Smooth muscle cell of the umbilical artery (primary cell): ENCODE results near the gene SPDYE16. TPM values are rescaled to one million over a fixed set of nuclear protein-coding genes. Genes with fewer than 3 reads are reported as not detected.

ENCODE experiments used
- total RNA-seq: library from RNA; depleted of rRNA; stranded (reverse); fragments of >200 nt; gene quantifications from 2 replicates; pipeline ENCODE4 v1.2.3, GENCODE V29; 2014

SPDYE16 gene, protein sequence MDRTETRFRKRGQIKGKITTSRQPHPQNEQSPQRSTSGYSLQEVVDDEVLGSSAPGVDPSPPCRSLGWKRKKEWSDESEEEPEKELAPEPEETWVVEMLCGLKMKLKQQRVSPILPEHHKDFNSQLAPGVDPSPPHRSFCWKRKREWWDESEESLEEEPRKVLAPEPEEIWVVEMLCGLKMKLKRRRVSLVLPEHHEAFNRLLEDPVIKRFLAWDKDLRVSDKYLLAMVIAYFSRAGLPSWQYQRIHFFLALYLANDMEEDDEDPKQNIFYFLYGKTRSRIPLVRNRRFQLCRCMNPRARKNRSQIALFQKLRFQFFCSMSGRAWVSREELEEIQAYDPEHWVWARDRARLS
- total RNA-seq = 0.05 TPM in 1 of 2 replicates, not detected in the other

DNA sequence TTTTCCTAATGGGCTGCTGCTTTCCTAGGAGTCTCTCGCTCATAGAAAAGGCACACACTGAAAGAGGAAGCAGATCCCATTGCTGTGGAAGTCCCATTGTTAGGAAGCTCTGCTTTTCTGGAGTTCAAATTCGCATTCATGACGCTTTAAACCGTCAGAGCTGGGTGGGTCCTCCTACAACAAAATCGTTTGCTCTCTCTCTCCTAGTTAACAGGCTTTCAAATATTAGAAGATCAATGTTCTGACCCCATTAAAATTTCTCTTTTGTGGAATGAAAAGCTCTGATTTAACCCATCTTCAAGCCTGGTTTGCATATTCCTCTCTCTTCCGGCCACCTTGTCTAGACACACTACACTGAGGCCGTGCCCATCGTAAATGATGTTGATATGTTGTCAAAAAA, at the start of gene SPDYE16:
Gene SPDYE16 (minus strand): TSS at position 101 of the 400 bp plus-strand sequence. CDS start 1,838 bp downstream, outside the sequence.

DNA sequence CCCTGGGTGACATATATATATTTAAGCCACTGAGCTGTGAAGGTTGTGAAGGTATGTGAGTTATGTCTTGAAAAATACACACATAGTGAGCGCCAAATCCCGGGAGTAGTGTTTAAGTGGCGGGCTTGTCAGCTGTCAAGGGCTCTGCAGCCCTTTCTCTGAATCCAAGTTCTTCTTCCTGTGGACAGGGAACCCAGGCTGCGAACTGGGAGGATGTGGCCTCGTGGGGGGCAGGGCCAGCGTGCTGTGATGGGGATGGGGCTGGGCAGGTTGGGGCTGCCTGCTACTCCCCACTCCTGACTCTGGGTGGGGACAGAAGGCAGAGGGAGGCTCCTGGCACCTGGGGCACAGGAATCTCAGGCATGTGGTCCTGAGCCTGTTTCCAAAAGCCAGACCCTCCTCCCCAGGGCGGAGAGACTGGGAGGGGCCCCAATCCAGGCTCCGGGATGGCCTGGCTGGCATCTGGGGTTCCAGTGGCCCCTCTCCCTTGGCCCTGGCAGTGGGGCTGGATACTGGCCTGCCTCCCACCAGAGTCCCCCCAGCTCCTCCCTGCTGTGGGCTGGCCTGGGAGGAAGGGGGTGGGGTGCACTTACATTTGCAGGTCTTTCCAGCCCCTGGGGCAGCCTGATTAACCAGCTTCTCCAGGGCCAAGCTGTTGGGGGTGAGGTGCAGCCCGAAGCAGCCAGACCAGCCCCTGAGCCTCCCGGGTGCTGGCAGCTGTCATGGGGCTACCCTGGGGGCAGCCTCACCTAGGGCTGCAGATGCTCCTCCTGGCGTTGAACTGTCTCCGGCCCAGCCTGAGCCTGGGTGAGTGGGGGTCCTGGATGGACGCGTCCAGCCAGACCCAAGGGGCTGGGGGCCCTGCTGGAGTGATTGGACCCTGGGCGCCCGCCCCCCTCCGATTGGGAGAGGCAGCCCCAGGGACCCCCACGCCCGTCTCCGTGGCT, 32.9 kb downstream of the SPDYE16 start, which contains the start of gene UPK3B:
Gene UPK3B (plus strand): TSS at position 622 of the 947 bp plus-strand sequence. CDS start 101 bp downstream, at position 723.

Other genes starting within 250 kb of the SPDYE16 start
- 42.8 and 52.2 TPM in 2 replicates for gene HSPB1, start 240.6 kb downstream of the SPDYE16 start, total RNA-seq
- 89.7 and 169 TPM in 2 replicates for gene YWHAG, start 184.3 kb downstream of the SPDYE16 start, total RNA-seq
- gene SSC4D, start 133.6 kb downstream of the SPDYE16 start, total RNA-seq = 0.59 and 0.65 TPM in 2 replicates
- 0.89 and 1.8 TPM in 2 replicates for gene ZP3, start 118.3 kb downstream of the SPDYE16 start, total RNA-seq
- gene DTX2, start 81.6 kb downstream of the SPDYE16 start, total RNA-seq = 5.0 and 8.0 TPM in 2 replicates
- gene UPK3B, start 32.7 kb downstream of the SPDYE16 start, total RNA-seq = under 0.01 TPM in 1 of 2 replicates, not detected in the other
- 0.88 and 4.8 TPM in 2 replicates for gene POMZP3, start 84.0 kb upstream of the SPDYE16 start, total RNA-seq